ENCODE measurements around the gene BPIFB6.

The BPIFB6 gene

DNA sequence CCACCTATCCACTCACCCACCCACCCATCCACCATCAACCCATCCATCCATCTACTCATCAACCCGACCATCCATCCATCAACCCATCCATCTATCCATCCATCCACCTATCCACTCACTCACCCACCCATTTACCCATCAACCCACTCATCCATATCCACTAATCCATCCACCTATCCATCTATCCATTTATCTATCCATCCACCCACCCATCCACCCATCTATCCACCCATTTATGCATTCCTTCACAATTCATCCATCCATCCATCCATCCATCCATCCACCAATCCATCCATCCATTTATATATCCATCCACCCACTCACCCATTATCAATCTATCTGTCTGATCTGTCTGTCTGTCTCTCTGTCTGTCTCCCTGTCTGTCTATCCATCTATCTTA lies 62.1 kb downstream of the BPIFB6 start:
- DNase-seq = no peak

Measured in NCI-H526 treated with DMSO at 0.1 percent for 48 hours (cell line).